Pancreas (tissue), 10 donors: ENCODE results near the gene FADS1. TPM values are rescaled to one million over a fixed set of nuclear protein-coding genes. Genes with fewer than 3 reads are reported as not detected.

Source experiments
- ATAC-seq, 4 donors: fragments of 200-7000 bp; cut with Tn5 transposase; one replicate each; pipeline versions ENCODE4 v1.8.0 to v1.9.1; 2020; ENCODE audit warnings: mild to moderate bottlenecking in 4 of 4, moderate library complexity in 4 of 4
- DNase-seq, 6 donors: peaks; one replicate each; pipeline ENCODE4 v3.0.0-alpha.2; 2020
- FAIRE-seq: peaks from 2 replicates; lab custom pipeline; 2012; peaks lifted over from hg19 to GRCh38; lab: Jason Lieb, UNC
- H3K27ac ChIP-seq, 4 donors: fragments of 200-600 bp; sonication (generic); 1 replicate in 3 of 4; 2 replicates in 1 of 4; pipeline versions ENCODE4 v1.5.0 to v1.8.0; 2020
- H3K27me3 ChIP-seq, 4 donors: fragments of 200-600 bp; one replicate each; pipeline ENCODE4 v1.8.0; 2021
- H3K36me3 ChIP-seq, 3 donors: fragments of 200-600 bp; sonication (generic) in 1 of 3; one replicate each; pipeline versions ENCODE4 v1.5.0 to v1.8.0; 2020 to 2021
- H3K4me1 ChIP-seq, 3 donors: fragments of 200-600 bp; one replicate each; pipeline ENCODE4 v1.8.0; 2021
- H3K4me3 ChIP-seq, 4 donors: fragments of 200-600 bp; sonication (generic) in 2 of 4; one replicate each; pipeline versions ENCODE4 v1.5.0 to v1.8.0; 2020 to 2021
- H3K9me3 ChIP-seq, 4 donors: fragments of 200-600 bp; one replicate each; pipeline ENCODE4 v1.8.0; 2021
- CTCF ChIP-seq, 4 donors: fragments of 200-600 bp; sonication (generic) in 3 of 4; IDR thresholded peaks; one replicate each; pipeline versions ENCODE4 v1.5.0 to v1.8.0; 2021; ENCODE audit warnings: antibody characterized with exemption in 4 of 4
- WGBS, 2 donors: extraction: QIAGEN DNeasy Blood & Tissue Kit; methylation state at CpG; one replicate each; pipeline ENCODE4 v1.1.7; 2013; 5-methylcytosine and 5-hydroxymethylcytosine counted together
- intact Hi-C, 3 donors: fragments of 100-400 bp; cut with DNase I; formaldehyde crosslinking; loops; one replicate each; pipeline versions ENCODE4 v1.11.1 to v1.14.2; 2022
- polyA plus RNA-seq, 2 donors: library from polyadenylated mRNA; stranded (reverse); fragments of 200-250 nt; gene quantifications; one replicate each; pipeline ENCODE4 v1.2.3, GENCODE V29; 2013
- total RNA-seq, 6 donors: library from RNA; stranded (reverse); fragmentation: NEBNext Ultra II Directional in 4 of 6; extraction: Animal tissue kit (Norgen Biotek cat#: 25700) in 4 of 6; gene quantifications; one replicate each; pipeline versions ENCODE4 v1.2.1 to v1.2.4, GENCODE V29; 2021 to 2023
- donor health status: healthy with polysubstance abuse.
- donor health status: DM: no; HTN: no; CAD: no; lungs with moderate emphysema.
- donor health status: DM: no; HTN: no; CAD: no.
- donor health status: control.
- donor health status: control.
- donor health status: Bipolar disorder and iron deficiency.
- donor health status: DM: yes; HTN: yes; CAD: no.
- donor health status: DM: no; HTN: no; CAD: no.
- donor health status: DM: no; HTN: no; CAD: no.
- donor health status: DM: yes; HTN: yes; CAD: no.

FADS1 gene
- total and polyA plus RNA-seq, 8 donors = 2.3 to 15.1 (median 5.4) TPM

GRCh38 chr11:61820174-61820573, 3.4 kb upstream of the FADS1 start:
- no peak for ATAC-seq
- H3K9me3 ChIP-seq = no peaks in the 10 kb centered on the region
- DNase-seq = no peak
- no peaks in the 10 kb centered on the region for H3K36me3 ChIP-seq
- WGBS, 2 donors = 87 to 94% methylated on average over 2 of the region's 2 CpGs
- H3K27me3 ChIP-seq = no peaks in the 10 kb centered on the region
- H3K4me1 ChIP-seq = peaks cover 0 to 6% (median 3%) of the 10 kb centered on the region in 3 donors
- no peak overlapping the region for H3K4me3 ChIP-seq
- H3K27ac ChIP-seq = no peak overlapping the region
- no peak for TF ChIP-seq CTCF (IDR thresholded peaks at IDR 0.05)
- FAIRE-seq = no peak
- intact Hi-C loops = no loop called here

- Histone ChIP-seq H3K27me3 (no peaks in the 10 kb centered on the region), H3K27ac (peak overlapping the region in 2 of 4 donors; percentile 85 to 94), H3K36me3 (no peaks in the 10 kb centered on the region), H3K4me3 (peak overlapping the region in 2 of 4 donors; percentile 60 to 75), H3K9me3 (no peaks in the 10 kb centered on the region), H3K4me1 (peaks cover 0 to 6% (median 3%) of the 10 kb centered on the region in 3 donors)
- FAIRE-seq = no peak
- no peak for ATAC-seq
- no peak for TF ChIP-seq CTCF (IDR thresholded peaks at IDR 0.05)
- intact Hi-C loops = no loop called here
- WGBS, 2 donors = 75 to 79% methylated on average over 6 of the region's 6 CpGs
- no peak for DNase-seq
These were observed 834 bp upstream of the FADS1 start for GRCh38 chr11:61817471-61818202.

DNA sequence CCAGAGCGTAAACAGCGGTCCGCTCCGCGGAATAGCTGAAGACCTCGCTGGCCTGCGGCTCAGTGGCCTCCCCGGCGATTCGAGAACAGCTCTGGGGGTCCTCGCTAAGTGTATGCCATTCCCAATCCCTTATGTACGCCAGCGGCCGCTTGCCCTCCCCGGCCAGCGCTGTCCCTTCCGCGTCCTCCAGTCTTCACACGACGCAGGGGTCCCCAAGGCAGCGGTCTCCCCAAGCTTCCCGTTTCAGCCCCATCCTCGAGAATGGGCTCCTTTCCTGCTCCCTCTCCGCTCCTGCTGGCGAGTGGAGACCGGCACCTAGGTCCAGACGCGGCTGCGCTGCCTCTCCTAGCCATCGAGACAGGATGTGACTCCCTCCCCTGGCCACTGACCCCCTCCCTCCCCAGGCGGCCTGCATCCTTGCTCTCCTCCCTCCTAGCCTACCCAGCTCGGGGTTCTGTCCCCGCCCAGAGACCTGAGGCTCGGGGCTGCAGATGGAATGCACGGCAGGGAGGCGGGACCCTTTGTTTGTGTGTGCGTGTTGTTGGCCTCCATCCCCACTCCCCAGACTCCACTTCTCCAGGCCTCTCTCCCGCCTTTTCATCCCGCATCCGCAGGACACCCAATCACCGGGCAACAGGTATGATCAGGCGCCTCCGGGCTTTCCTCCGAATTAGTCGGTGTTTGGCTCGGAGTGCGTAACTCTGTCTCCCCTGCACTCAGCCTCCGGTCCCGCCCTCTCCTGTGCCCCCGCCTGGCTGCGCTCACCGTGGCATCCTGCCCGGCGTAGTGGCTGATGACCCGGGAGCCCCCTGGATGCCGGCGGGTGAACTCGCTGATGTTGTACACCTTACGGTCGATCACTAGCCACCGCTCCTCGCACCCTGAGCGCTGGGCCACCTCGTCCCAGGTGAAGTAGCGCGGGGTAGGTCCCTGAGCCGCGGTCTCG, 740 bp downstream of the FADS1 start:
- Histone ChIP-seq H3K9me3 (no peaks in the 10 kb centered on the region), H3K4me1 (peaks cover 0 to 6% (median 3%) of the 10 kb centered on the region in 3 donors), H3K27ac (peak overlapping the region; percentile 69 to 94 (median 78)), H3K27me3 (no peaks in the 10 kb centered on the region), H3K36me3 (no peaks in the 10 kb centered on the region), H3K4me3 (peak overlapping the region; percentile 44 to 75 (median 54))
- intact Hi-C loops = no loop called here
- DNase-seq (peak; percentile 47 to 85 (median 59)), ATAC-seq (peak; percentile 36 to 51 (median 36)), FAIRE-seq (no peak)
- WGBS, 2 donors = 1% methylated on average over 62 to 69 of the region's 69 CpGs
- no peak for TF ChIP-seq CTCF (IDR thresholded peaks at IDR 0.05)

GRCh38 chr11:61814958-61815789, 1.6 kb downstream of the FADS1 start:
- peak overlapping the region; percentile 44 to 75 (median 54) for H3K4me3 ChIP-seq
- TF ChIP-seq CTCF (IDR thresholded peaks at IDR 0.05) = no peak
- no peaks in the 10 kb centered on the region for H3K27me3 ChIP-seq
- FAIRE-seq (no peak), ATAC-seq (peak; percentile 73 to 93 (median 87)), DNase-seq (peak; percentile 88 to 97 (median 92))
- H3K4me1 ChIP-seq = peaks cover 0 to 6% (median 3%) of the 10 kb centered on the region in 3 donors
- 2 to 3% methylated on average over 62 to 66 of the region's 66 CpGs for WGBS, 2 donors
- intact Hi-C loops = no loop called here
- H3K27ac ChIP-seq = peak overlapping the region; percentile 69 to 94 (median 78)
- H3K36me3 ChIP-seq = no peaks in the 10 kb centered on the region
- no peaks in the 10 kb centered on the region for H3K9me3 ChIP-seq
